NCI-H1694 treated with DMSO at 0.1 percent for 48 hours (cell line): ENCODE results near the gene GJA8.
"Not testable (repeated sequence)": the region's sequence is repeated elsewhere in the genome, so short reads cannot be mapped to it uniquely, and the experiment has no call there.

ENCODE experiments used
- DNase-seq: peaks from one replicate; lab custom pipeline; 2025; lab: John Stamatoyannopoulos, UW

GJA8 gene

GRCh38 chr1:147927689-147928088 is 25.1 kb downstream of the GJA8 start:
- not testable (repeated sequence) for DNase-seq

DNA sequence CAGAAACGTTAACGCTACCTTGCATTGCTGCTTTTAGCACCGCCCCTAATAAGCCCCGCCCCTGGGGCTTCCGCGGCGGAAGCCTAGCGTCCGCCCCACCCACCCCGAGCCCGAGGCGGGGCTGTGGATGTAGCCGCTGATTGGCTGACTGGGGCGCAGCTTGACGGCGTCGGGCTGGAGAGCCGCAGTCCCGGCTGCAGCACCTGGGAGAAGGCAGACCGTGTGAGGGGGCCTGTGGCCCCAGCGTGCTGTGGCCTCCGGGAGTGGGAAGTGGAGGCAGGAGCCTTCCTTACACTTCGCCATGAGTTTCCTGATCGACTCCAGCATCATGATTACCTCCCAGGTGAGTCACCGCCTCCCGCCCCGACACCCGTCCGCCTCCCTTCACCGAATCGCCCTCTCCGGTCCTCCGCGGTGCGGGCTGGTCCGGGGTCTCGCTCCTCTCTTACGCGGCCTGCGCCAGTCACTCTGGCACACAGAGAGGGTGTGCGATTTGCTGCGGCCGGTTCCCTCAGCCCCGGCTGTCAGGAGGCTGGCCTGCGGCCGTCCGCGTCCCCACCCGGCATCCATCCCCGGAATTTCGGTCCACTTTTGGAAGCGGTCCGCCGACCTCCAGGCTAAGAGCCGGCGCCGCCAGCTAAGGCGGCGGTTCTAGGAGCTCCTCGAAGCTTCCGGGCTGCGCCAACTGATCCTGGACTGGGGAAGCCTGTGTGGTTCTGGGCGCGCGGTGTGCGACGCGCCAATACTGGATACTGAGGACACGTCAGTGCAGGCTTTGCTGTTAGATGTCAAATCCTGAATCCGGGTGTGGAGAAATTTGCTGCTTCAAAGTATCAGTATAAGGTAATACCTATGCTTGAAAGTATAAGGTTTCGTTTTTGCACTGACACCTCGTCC is 25.9 kb downstream of the GJA8 start, which contains the start of gene GPR89B:
Gene GPR89B (plus strand): TSS at position 185 of the 897 bp plus-strand sequence. CDS start 117 bp downstream, at position 302.
- DNase-seq: peak; percentile 78

DNA sequence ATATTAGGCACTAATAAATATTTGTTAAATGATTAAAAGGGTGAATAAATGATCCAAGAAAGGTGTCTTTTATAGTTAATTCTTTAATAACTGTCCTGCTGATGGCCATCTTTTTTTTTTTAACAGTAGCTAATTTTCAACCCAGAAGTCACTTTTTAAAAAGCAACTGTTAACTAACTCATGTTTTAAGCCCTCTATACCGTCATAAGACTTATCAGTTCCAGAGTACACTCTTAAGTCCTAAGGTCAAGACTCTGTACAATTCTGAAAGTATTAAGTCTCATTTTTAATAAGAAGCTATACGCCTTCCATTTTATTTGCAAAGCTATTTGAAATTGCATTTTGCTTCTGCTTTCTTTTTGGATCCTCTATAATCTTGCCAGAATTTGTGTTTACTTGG is 28.5 kb downstream of the GJA8 start:
- not testable (repeated sequence) for DNase-seq

- not testable (repeated sequence) for DNase-seq
These were observed 32.7 kb downstream of the GJA8 start for GRCh38 chr1:147935296-147935695.

GRCh38 chr1:147940456-147940855 is 37.9 kb downstream of the GJA8 start:
- DNase-seq: not testable (repeated sequence)

DNA sequence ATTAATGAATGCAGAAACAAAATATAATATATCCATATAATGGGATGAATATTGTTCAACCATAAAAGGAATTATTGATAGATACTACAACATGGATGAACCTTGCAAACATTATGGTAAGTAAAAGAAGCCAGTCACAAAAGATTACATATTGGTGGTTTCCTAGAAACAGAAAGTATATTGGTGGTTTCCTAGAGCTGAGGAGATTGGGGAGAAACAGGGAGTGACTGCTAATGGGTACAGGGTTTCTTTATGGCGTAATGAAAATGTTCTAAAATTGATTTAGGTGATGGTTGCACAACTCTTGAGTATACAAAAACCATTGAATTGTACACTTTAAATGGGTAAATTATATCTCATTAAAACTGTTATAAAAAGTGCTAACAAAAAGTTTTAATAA is 40.0 kb downstream of the GJA8 start:
- DNase-seq: not testable (repeated sequence)

- DNase-seq: not testable (repeated sequence)
These were observed 46.9 kb downstream of the GJA8 start for GRCh38 chr1:147949517-147949916.
